Measurements from ENCODE around the gene SLC27A1. TPM values are rescaled to one million over a fixed set of nuclear protein-coding genes. Genes with fewer than 3 reads are reported as not detected.
"Not testable (repeated sequence)": the region's sequence is repeated elsewhere in the genome, so short reads cannot be mapped to it uniquely, and the experiment has no call there.

Gene SLC27A1
- total RNA-seq, 1 donor from 2014 or later, result 29.5 TPM

DNA sequence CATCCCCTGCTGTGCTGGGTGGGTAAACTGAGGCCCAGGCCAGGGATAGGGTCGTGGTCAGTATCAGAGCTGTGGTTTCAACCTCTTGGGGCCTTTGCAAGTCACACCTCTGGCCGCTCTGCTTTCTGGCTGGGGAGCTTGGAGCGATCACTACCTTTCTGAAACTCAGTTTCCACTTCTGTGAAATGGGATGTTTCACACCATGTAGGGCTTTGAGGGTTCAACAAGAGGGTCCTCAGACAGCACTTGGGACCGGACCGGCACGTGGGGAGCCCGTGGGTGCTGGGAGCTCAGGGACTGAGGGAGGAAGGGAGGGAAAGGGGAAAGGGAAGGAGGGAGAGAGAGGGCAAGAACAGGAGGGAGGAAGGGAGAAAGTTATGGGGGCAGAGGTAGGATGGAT is 62.2 kb downstream of the SLC27A1 start:
- no peak for DNase-seq (ENCODE audit: extremely low read depth, low read depth, low spot score)

- DNase-seq (ENCODE audit: extremely low read depth, low read depth, low spot score), result no peak
Observed at GRCh38 chr19:17534767-17535166, 64.4 kb downstream of the SLC27A1 start.

DNA sequence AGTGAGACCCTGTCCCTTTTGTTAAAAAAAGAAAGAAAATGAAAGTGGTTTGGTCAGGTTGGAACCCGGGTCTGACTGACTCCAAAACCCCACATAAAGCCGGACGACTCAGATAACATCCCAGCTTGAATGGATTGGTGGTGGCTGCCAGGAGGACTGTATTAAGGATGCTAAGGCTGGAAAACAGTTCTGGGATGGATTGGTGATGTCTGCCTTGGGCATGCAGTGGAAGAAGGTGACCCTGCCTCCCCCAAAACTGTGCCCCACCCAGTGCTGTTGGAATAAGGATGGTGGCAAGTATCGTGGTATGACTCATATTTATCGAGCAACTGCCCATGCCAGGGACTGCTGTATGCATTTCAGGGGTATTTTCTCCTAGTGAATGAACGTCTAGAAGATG is 66.6 kb downstream of the SLC27A1 start:
- DNase-seq (ENCODE audit: extremely low read depth, low read depth, low spot score), result no peak

DNA sequence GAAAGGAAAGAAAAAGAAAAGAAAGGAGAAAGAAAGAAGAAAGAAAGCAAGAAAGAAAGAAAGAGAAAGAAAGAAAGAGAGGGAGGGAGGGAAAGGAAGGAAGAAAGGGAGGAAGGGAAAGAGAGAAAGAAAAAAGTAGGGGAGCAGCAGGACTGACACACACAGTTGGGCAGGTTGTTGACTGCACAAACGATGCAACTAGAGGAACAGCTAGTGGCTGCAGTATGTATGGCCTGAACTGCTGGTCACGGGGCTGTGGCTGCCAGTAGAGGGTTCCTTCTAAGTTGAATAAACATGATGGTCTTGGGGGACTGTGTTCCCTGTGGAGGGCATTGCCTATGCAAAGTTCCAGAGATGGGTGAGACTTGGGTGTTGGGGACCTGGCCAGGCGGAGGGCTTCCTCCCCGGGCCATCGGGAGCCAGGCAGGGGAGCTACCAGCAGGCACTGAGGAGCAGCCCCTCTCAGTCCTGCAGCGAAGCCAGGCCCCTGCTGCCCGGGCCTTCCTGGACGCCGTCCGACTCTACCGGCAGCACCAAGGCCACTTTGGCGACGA is 68.4 kb downstream of the SLC27A1 start:
- DNase-seq (ENCODE audit: extremely low read depth, low read depth, low spot score), result no peak

DNA sequence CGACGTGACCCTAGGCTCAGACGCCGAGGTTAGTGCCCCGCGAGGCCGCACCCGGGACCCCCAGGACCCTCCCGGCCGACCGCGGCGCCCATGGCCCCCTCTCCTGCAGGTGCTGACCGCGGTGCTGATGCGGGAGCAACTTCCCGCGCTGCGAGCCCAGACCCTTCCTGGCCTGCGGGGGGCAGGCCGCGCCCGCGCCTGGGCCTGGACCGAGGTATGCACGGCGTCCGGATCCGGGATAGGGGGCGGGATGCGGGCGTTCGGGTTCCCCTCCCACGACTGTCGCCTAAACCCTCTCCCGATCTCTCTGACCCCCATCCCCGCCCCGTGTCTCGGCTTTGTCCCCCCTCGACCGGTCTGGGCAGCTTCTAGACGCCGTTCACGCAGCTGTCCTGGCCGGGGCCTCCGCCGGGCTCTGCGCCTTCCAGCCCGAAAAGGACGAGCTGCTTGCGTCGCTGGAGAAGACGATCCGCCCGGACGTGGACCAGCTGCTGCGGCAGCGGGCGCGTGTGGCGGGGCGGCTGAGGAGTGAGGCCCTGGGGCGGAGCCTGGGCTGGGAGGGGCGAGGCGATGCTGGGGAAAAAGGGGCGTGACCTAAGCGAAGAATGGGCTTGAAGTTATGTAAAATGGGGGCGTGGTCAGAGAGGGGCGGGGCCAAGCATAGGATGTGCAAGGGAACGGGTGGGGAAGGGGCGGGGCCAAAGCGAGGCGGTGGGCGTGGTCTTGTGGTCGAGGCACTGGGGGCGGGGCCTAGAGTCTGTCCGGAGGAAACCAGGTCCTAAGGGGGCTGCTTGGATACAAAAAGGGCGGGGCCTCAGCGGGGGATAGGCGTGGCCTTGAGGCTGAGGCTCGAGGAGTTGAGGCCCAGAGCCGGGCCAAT is 69.2 kb downstream of the SLC27A1 start:
- DNase-seq (ENCODE audit: extremely low read depth, low read depth, low spot score), result peak; percentile 68

DNA sequence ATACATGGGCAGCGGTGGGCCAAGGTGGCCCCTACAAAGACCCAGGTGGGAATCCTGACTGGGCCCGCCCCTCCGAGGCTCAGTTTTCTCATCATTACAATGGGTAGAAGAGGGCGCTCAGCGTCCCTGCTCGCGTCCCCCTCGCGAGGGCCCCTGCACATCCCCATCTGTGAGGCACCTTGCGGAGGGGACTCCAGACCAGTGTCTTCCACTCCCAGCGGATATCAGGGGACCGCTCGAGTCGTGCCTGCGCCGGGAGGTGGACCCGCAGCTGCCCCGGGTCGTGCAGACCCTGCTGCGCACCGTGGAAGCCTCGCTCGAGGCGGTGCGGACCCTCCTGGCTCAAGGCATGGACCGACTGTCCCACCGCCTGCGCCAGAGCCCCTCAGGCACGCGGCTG is 69.8 kb downstream of the SLC27A1 start:
- DNase-seq (ENCODE audit: extremely low read depth, low read depth, low spot score), result no peak

GRCh38 chr19:17541184-17541759 is 70.9 kb downstream of the SLC27A1 start:
- no peak for DNase-seq (ENCODE audit: extremely low read depth, low read depth, low spot score)

DNA sequence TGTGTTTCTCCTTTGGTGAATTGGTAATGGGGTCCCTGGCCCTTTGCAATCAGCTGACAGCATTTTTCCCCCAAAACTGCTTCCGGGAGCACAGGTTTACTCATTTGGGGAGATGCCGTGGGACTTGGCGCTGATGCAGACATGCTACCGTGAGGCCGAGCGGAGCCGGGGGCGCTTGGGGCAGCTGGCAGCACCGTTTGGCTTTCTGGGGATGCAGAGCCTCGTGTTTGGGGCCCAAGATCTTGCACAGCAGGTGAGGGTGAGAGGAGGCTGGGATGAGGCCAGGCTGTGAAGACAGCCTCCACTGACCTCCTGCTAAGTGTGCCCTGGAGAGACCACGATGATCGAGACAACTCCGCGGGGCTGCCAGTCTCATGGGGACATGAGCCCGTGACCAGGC is 71.7 kb downstream of the SLC27A1 start:
- no peak for DNase-seq (ENCODE audit: extremely low read depth, low read depth, low spot score)

DNA sequence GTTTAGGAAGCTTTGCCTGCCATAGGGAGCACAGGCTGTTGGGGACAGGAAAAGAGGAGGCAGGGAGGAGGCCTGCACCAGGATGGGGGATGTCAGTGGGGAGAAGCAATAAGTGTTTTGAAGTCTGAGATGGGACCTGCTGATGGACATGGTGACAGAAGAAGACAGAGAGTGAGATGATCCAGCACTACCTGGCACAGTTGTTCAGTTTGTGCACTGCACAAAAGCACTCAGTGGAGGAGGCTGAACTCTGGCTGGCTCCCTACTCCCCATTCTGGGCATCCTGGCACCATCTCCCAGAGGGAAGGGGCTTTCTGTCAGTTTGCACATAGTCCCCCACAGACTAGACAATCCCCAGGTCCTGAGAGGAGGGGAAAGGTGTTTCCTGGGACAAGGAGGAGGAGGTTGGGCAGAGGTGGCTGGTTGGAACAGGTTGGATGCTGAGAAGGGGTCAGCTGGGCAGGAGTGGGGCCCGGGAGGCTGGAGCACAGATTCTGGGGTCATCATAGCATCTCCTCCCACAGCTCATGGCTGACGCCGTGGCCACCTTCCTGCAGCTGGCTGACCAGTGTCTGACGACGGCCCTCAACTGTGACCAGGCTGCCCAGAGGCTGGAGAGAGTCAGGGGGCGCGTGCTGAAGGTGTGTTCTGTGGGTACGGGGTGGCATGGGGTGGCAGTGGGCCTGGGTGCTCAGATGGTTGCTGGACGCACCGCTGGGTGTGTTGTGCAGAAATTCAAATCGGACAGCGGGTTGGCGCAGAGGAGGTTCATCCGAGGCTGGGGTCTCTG is 72.7 kb downstream of the SLC27A1 start:
- DNase-seq (ENCODE audit: extremely low read depth, low read depth, low spot score), result no peak

DNA sequence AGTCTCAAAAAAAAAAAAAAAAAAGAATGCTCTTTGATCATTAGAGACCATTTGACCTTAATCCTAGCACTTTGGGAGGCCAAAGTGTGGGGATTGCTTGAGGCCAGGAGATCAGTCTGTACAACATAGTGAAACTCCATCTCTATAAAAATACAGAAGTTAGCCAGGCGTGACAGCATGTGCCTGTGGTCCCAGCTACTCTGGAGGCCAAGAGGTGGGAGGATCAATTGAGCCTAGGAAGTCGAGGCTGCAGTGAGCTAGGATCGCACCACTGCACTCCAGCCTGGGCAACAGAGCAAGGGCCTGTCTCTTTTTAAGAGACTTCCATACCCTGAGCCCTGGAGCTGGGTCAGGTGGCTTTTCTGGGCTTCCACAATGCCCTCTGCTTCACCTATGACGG is 73.7 kb downstream of the SLC27A1 start:
- no peak for DNase-seq (ENCODE audit: extremely low read depth, low read depth, low spot score)

DNA sequence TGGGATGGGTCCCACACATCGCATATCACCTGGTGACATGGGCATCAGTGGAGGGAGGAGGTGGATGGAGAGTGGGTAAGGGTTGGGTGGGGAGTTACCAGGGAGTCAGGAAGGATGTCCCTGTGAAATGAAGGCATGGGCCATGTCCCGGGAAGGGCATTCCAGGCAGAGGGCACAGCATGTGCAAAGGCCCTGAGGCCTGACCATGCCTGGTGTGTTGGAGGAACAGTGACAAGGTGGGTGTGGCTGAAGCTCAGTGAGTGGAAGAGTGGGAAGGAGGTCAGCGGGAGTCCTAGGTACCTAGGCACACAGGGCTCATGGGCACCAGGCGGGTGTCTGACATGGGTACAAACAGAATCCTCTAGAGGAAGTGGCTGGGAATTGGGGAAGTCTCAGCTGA is 74.1 kb downstream of the SLC27A1 start:
- no peak for DNase-seq (ENCODE audit: extremely low read depth, low read depth, low spot score)

DNA sequence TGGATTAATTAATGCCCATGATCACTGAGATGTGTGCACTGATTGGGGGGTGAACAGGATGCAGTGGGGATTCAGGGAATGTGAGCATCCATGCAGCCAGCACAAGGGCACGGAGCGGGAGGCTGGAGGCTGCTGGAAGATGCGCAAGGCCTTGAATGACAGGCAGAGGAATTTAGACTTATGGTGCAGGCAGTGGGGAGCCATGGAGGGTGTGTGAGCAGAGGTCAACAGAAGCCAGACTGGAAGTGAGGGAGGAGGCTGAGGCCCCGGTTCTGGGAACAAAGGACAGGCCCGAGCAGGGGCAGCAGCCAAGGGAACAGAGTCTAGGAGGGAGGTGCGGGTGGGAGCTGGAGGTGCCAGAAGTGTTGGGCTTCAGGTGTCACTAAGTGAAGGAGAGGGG is 77.8 kb downstream of the SLC27A1 start:
- DNase-seq (ENCODE audit: extremely low read depth, low read depth, low spot score), result no peak

- no peak for DNase-seq (ENCODE audit: extremely low read depth, low read depth, low spot score)
Observed at GRCh38 chr19:17549085-17549740, 78.9 kb downstream of the SLC27A1 start.

DNA sequence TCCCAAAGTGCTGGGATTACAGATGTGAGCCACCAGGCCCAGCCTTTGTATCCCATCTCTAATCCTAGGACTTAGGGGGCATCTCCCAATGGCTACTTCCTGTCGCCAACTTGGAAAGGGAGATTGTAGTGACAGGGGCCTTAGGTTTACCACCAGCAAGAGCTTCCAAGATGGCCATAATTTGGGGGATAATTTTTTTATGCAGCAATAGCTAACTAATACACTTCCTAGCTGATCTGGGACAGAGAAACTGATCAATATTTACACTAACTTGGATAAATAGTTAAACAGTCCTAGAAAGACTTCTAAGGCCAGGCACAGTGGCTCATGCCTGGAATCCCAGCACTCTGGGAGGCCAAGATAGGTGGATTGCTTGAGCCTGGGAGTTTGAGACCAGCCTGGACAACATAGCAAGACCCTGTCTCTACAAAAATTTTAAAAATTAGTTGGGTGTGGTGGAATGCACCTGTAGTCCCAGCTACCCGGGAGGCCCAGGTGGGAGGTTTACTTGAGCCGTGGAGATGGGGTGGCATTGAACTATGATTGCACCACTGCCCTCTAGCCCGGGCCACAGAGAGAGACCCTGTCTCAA is 79.8 kb downstream of the SLC27A1 start:
- DNase-seq (ENCODE audit: extremely low read depth, low read depth, low spot score), result no peak

DNA sequence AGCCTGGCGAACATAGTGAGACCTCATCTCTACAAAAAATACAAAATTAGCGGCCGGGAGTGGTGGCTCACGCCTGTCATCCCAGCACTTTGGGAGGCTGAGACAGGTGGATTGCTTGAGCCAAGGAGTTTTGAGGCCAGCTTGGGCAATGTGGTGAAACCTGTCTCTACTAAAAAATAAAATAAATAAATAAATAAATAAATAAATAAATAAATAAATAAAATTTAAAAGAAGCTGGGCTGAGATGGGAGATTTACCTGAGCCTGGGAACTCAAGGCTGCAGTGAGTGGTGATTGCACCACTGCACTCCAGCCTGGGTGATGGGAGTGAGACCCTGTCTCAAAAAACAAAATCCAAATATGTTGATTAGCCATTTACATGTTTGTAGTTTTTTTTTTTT is 82.4 kb downstream of the SLC27A1 start:
- not testable (repeated sequence) for DNase-seq (ENCODE audit: extremely low read depth, low read depth, low spot score)

DNA sequence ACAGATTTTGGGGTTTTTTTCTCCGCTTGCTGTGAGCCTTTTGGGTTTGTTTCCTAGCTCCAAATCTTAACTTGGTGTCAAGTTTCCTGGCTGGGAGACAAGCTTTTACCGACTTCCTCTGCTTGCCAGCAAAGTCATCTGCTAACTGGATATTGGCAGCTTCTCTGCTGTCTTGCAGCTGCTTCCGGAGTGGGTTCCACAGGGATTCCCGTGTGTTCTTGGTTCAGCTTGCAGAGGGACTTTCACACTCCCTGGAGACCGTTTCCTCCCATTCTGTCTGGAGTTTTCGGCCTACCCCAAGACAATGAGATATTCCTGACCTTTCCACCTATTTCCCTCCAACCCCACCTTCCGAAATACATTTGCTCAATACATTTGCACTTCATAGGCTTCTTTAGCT is 82.9 kb downstream of the SLC27A1 start:
- peak; percentile 96 for DNase-seq (ENCODE audit: extremely low read depth, low read depth, low spot score)

DNA sequence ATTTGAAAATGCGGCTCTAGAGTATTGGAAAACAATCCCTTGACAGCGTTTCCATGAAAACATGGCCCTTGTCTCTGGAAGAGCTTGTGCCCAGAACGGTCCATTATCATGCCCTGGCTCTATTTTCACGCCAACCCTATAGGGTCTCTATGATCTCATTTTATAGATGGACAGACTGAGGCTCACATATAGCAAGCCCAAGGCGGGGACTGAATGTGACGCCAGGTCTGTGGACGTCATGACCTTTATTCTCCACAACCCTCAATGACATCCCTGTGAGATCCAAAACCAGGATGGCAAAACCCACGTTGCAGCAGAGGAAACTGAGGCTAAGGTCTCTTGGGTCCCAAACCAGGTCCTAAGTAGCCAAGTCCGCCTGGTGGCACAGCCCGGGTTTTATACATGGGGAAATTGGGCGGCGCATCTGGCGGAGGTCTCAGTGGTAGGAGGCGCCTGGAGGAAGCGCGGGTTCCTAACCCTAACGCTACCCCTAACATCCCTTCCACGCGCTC is 84.7 kb downstream of the SLC27A1 start:
- no peak for DNase-seq (ENCODE audit: extremely low read depth, low read depth, low spot score)

- no peak for DNase-seq (ENCODE audit: extremely low read depth, low read depth, low spot score)
Observed at GRCh38 chr19:17555480-17555928, 85.2 kb downstream of the SLC27A1 start, which contains the start of gene COLGALT1. Gene COLGALT1, plus strand, starts transcription at chr19:17555649. Its CDS starts 65 bp downstream, at chr19:17555714.
